ENCODE data around the gene ASF1B. TPM values are rescaled to one million over a fixed set of nuclear protein-coding genes. Genes with fewer than 3 reads are reported as not detected.

Gene ASF1B
- total RNA-seq: 0.66 and 11.9 TPM in 2 replicates

GRCh38 chr19:14136509-14137281, at the start of gene ASF1B:
ASF1B (minus strand) TSS chr19:14136589; CDS start chr19:14136456, 133 bp downstream.

DNA sequence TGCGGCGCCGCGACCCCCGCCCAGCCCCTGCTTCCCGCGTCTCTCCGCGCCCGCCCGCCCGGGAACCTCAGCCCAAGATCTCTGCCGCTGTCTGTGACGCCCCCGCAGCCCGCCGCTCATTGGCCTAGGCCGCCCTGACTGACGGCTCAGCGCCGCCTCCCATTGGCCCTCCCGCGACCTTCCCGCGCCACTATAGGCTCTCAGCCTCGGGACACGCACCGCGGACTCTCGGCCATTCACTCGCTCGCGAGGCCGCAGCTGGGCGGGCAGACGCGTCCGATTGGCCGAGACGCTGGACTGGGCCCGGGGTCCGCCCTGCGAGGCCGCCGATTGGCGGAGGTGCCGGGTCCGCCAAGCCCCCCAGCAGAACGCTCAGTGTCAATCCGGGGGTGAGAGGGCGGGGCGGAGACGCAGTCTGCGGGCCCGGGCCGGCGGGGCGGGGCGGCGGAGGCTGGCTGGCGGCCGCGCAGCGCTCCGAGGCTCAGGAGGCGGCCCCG, 18.7 kb downstream of the ASF1B start, which contains the start of gene PRKACA:
TSS of gene PRKACA (minus strand) at position 95 of the 497 bp plus-strand sequence. CDS start 215 bp downstream, outside the sequence.

DNA sequence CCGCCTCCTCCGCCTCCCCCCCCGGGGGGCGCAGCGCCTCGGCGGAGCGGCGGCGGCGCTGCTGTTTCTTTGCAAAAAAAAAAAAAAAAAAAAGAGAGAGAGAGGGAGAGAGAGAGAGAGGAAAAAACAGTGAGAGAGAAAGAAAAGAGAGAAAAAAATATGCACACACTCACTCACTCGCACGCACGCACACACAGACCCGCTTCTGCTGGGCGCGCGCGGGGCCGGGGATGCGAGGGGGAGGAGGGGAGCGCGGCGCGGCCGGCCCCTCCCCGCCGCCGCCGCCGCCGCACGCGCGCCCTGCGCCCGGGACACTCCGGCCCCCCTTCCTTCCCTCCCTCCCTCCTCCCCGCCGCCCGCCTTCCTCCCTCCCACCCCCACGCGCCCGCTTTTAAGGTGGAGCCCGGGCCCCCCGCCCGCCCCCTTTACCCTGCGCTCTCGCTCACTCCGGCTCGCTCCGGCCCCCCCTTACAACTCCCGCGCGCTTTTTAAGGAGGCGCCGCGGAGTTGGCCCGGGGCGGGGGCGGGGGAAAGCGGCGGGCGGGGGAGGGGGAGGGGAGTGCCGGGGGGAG, 45.8 kb downstream of the ASF1B start, which contains the start of gene SAMD1:
TSS of gene SAMD1 (minus strand) at position 243 of the 572 bp plus-strand sequence.

GRCh38 chr19:14085309-14085995, 50.9 kb downstream of the ASF1B start, which contains the start of gene C19orf67:
C19orf67 (minus strand) TSS chr19:14085783; CDS start chr19:14085627, 156 bp downstream.

GRCh38 chr19:14072535-14073260, 63.7 kb downstream of the ASF1B start, which contains the start of gene MISP3:
MISP3 (plus strand) TSS chr19:14072786; CDS start chr19:14073310, 524 bp downstream.

Other genes with a start within 250 kb of the ASF1B start
- 0.66 and 0.73 TPM in 2 replicates for gene BRME1, start 230.5 kb downstream of the ASF1B start, total RNA-seq
- gene CC2D1A, start 230.4 kb downstream of the ASF1B start, total RNA-seq: 11.6 and 11.8 TPM in 2 replicates
- 1.6 and 2.5 TPM in 2 replicates for gene PODNL1, start 198.2 kb downstream of the ASF1B start, total RNA-seq
- gene DCAF15, start 184.1 kb downstream of the ASF1B start, total RNA-seq: 10.4 and 13.8 TPM in 2 replicates
- gene RFX1, start 130.3 kb downstream of the ASF1B start, total RNA-seq: 3.5 and 4.2 TPM in 2 replicates
- not detected in 2 replicates for gene RLN3, start 108.4 kb downstream of the ASF1B start, total RNA-seq
- 0.87 and 1.5 TPM in 2 replicates for gene IL27RA, start 104.8 kb downstream of the ASF1B start, total RNA-seq
- 0.87 and 0.99 TPM in 2 replicates for gene PALM3, start 74.5 kb downstream of the ASF1B start, total RNA-seq
- 0.15 and 1.3 TPM in 2 replicates for gene MISP3, start 63.8 kb downstream of the ASF1B start, total RNA-seq
- 0.17 TPM in 1 of 2 replicates, not detected in the other for gene C19orf67, start 50.8 kb downstream of the ASF1B start, total RNA-seq
- gene SAMD1, start 45.8 kb downstream of the ASF1B start, total RNA-seq: 19.6 and 36.2 TPM in 2 replicates
- gene PRKACA, start 18.8 kb downstream of the ASF1B start, total RNA-seq: 60.2 and 72.1 TPM in 2 replicates
- 2.0 and 5.0 TPM in 2 replicates for gene ADGRL1, start 69.6 kb upstream of the ASF1B start, total RNA-seq
- 30.9 and 32.6 TPM in 2 replicates for gene ADGRE5, start 244.9 kb upstream of the ASF1B start, total RNA-seq

Measured in smooth muscle cell of trachea (primary cell).